ENCODE results near the gene SHROOM2. TPM values are rescaled to one million over a fixed set of nuclear protein-coding genes. Genes with fewer than 3 reads are reported as not detected.
A peak's percentile ranks its signal among the peaks of the same experiment; 100 is the strongest.

Gene SHROOM2
- total RNA-seq, 2 experiments from 2014 or later: not detected

DNA sequence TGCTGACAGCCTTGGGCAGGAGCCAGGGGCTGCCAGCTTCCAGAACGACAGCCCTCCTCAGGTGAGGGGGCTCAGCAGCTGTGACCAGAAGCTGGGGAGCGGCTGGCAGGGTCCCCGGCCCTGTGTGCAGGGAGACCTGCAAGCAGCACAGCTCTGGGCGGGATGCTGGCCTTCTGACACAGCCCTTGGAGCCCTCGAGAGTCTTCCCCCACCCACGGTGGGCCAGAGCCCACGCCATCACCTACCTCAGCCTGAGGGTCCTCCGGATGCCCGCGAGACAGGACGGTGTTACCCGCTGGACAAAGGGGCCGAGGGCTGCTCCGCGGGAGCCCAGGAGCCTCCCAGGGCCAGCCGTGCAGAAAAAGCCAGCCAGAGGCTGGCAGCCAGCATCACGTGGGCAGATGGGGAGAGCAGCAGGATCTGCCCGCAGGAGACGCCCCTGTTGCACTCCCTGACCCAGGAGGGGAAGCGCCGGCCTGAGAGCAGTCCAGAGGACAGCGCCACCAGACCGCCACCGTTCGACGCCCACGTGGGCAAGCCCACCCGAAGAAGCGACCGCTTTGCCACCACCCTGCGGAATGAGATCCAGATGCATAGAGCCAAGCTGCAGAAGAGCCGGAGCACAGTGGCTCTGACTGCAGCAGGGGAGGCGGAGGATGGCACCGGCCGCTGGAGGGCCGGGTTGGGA lies 109.1 kb downstream of the SHROOM2 start:
- intact Hi-C loops (cut with DNase I, micrococcal nuclease): no loop called here

DNA sequence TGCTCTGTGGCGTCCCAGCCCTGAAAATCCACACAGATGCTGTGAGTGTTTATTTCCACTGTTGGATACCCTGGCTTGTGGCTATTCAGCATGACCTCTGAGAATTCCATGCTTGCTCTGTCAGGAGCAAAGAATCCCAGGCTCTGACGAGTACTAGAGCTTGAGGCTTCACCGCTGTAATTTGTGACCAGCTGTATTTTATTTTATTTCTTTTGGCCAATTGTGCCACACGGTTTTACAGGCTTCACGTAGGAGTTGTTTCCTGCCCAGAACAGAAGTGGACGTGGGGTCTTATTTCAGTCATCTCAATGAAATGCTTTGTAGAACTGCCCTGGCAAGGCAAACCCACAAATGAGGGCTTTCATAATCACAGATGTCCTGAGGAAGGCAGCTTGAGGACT lies 111.5 kb downstream of the SHROOM2 start:
- CTCF ChIA-PET: interaction anchor here (0.8 kb wide), 1 partner anchor 11 kb away, joined by 3 read pairs; no protein-coding TSS in a partner anchor
- Mint-ChIP-seq H3K4me3 (no peak overlapping the region), H3K27me3 (peaks cover 12% of the 10 kb centered on the region), H3K4me1 (peaks cover 12% of the 10 kb centered on the region), H3K27ac (no peak overlapping the region), H3K36me3 (ENCODE audit: low read depth) (no peaks in the 10 kb centered on the region), H3K9me3 (ENCODE audit: low read depth) (no peaks in the 10 kb centered on the region)
- ATAC-seq (no peak), DNase-seq (no peak)
- POLR2A ChIA-PET: interaction anchor here (0.7 kb wide), 1 partner anchor 38 kb away, joined by 3 read pairs; no protein-coding TSS in a partner anchor
- intact Hi-C loops (cut with DNase I, micrococcal nuclease): no loop called here

More for the DNA sequence above, 109.1 kb downstream of the SHROOM2 start:
- Mint-ChIP-seq H3K4me3 (no peak overlapping the region), H3K36me3 (ENCODE audit: low read depth) (no peaks in the 10 kb centered on the region), H3K27ac (no peak overlapping the region), H3K27me3 (peaks cover 7% of the 10 kb centered on the region), H3K4me1 (peaks cover 10% of the 10 kb centered on the region), H3K9me3 (ENCODE audit: low read depth) (no peaks in the 10 kb centered on the region)
- DNase-seq: no peak
- CTCF ChIA-PET: no interaction called here
- POLR2A ChIA-PET: no interaction called here
- ATAC-seq: no peak

DNA sequence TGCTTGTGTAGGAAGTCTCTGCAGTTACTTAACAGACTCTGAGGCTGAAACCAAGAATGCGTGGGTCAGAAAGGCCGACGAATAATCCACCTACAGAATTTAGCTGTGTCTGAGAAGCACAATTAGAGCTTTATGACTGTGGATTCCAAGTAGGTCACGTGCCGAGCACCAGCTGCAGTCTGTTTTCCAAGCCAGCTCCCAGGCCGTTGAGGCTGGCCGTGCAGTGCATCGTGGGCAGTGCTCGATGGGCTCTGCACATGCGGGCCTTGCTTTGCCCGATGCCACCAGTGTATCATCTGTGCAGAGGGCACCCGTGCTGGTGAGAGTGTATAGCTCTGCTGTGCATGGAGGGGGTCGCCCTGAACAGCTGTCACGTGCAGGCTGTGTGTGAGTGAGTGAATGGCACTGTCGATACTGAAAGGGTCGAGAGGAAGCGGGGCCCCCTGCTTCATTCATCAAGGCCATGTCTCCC lies 113.4 kb downstream of the SHROOM2 start:
- DNase-seq: peak; percentile 35

DNA sequence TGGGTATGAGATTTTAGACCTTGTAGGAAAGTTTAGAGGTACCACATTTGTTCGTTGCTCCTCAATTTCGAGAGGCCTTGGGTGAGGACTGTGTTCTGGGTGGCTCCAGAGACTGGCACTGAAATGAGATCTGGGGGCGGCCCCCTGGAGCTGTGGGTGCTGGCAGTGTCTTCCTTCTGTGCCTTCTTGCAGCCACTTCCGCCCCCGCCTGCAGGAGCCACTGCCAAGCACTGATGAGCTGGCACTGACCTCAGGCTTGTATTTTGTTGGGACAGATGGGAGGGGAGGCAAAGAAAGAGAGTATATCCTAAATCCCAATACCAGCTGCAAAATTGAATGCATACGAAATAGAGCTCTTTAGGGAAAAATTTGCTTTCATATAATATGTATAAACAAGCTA lies 116.4 kb downstream of the SHROOM2 start:
- Mint-ChIP-seq H3K27me3 (peaks cover 14% of the 10 kb centered on the region), H3K4me1 (peaks cover 14% of the 10 kb centered on the region), H3K4me3 (no peak overlapping the region), H3K36me3 (ENCODE audit: low read depth) (no peaks in the 10 kb centered on the region), H3K27ac (no peak overlapping the region), H3K9me3 (ENCODE audit: low read depth) (no peaks in the 10 kb centered on the region)
- ChIA-PET POLR2A (no interaction called here), CTCF (no interaction called here)
- intact Hi-C loops (cut with DNase I, micrococcal nuclease): no loop called here
- ATAC-seq: no peak
- DNase-seq: no peak

More for the DNA sequence above, 113.4 kb downstream of the SHROOM2 start:
- peaks cover 13% of the 10 kb centered on the region for H3K27me3 Mint-ChIP-seq
- peak; percentile 33 for ATAC-seq
- intact Hi-C loops (cut with DNase I, micrococcal nuclease): no loop called here
- H3K9me3 Mint-ChIP-seq (ENCODE audit: low read depth): no peaks in the 10 kb centered on the region
- H3K27ac Mint-ChIP-seq: no peak overlapping the region
- CTCF ChIA-PET: interaction anchor here (2.0 kb wide), 1 partner anchor 13 kb away, joined by 4 read pairs; no protein-coding TSS in a partner anchor
- H3K4me3 Mint-ChIP-seq: no peak overlapping the region
- H3K36me3 Mint-ChIP-seq (ENCODE audit: low read depth): no peaks in the 10 kb centered on the region
- peaks cover 12% of the 10 kb centered on the region for H3K4me1 Mint-ChIP-seq
- POLR2A ChIA-PET: no interaction called here

DNA sequence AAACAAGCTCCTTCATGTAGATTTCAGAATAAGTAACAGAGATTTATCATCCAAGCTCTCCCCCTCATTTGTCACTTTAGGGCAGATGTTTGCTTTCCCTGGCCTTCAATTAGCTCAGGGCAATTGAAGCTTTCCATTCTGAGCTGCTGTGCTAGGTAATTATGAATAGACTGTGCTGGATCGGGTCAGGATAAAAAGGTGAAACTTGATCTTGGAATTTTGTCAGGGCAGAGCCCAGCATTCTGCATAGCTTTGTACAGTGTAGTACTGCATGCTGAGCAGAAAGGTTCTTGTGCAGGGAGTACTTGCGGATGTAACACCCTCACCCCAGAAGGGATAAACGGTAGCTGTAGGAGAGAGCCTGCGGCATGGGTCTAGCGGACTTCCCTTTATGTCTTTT lies 116.9 kb downstream of the SHROOM2 start:
- H3K27ac Mint-ChIP-seq: no peak overlapping the region
- DNase-seq (no peak), ATAC-seq (no peak)
- H3K4me3 Mint-ChIP-seq: no peak overlapping the region
- H3K36me3 Mint-ChIP-seq (ENCODE audit: low read depth): no peaks in the 10 kb centered on the region
- CTCF ChIA-PET: no interaction called here
- H3K9me3 Mint-ChIP-seq (ENCODE audit: low read depth): no peaks in the 10 kb centered on the region
- H3K4me1 Mint-ChIP-seq: peaks cover 14% of the 10 kb centered on the region
- POLR2A ChIA-PET: no interaction called here
- H3K27me3 Mint-ChIP-seq: peaks cover 14% of the 10 kb centered on the region
- intact Hi-C loops (cut with DNase I, micrococcal nuclease): no loop called here

DNA sequence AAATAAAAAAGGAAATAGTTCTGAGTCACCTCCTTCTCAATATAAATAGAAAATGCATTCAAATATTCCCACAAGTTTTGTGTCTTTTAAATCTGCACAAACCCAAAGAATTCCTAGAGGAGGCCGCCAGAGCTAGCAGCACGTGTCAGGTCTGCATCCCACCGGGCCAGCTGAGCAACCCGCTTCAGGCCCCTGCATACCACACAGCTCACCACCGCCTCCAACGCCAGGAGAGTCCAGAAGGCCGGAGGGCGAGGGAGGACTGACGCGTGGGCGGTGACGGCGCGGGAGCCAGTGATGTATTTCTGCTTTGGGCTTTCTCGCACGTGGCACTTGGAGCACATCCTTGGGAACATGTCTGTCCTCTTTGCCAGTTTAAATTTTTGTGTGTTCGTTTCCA lies 119.1 kb downstream of the SHROOM2 start:
- Mint-ChIP-seq H3K4me3 (no peak overlapping the region), H3K27me3 (peaks cover 10% of the 10 kb centered on the region), H3K9me3 (ENCODE audit: low read depth) (no peaks in the 10 kb centered on the region), H3K4me1 (peaks cover 4% of the 10 kb centered on the region), H3K36me3 (ENCODE audit: low read depth) (no peaks in the 10 kb centered on the region), H3K27ac (no peak overlapping the region)
- POLR2A ChIA-PET: no interaction called here
- CTCF ChIA-PET: no interaction called here
- DNase-seq (no peak), ATAC-seq (no peak)
- intact Hi-C loops (cut with DNase I, micrococcal nuclease): loop anchor here (5.0 kb wide), 1 partner anchor 37 kb away; no protein-coding TSS in a partner anchor

DNA sequence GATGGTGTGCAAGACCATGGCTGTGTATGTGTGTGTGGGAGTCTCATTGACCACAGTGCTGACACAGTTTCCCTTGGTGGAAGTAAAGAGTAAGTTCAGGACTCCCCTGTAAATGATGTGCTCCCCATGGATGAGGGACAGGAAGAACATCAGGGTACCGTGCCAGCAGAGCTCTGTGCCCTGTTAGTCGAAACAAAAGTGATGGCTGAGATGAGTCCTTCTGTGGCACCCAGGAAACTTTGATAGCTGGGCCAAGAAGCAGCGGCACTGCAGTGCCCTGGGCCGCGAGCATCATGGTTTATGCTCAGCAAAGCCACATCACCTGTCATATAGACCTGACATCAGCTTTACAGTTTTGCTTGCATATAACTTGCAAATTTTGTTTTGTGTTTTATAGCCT lies 119.5 kb downstream of the SHROOM2 start:
- POLR2A ChIA-PET: no interaction called here
- H3K9me3 Mint-ChIP-seq (ENCODE audit: low read depth): no peaks in the 10 kb centered on the region
- peak; percentile 26 for ATAC-seq
- H3K27ac Mint-ChIP-seq: no peak overlapping the region
- DNase-seq: no peak
- no peak overlapping the region for H3K4me3 Mint-ChIP-seq
- intact Hi-C loops (cut with DNase I, micrococcal nuclease): loop anchor here (5.0 kb wide), 1 partner anchor 37 kb away; no protein-coding TSS in a partner anchor
- H3K27me3 Mint-ChIP-seq: peaks cover 10% of the 10 kb centered on the region
- CTCF ChIA-PET: no interaction called here
- no peaks in the 10 kb centered on the region for H3K36me3 Mint-ChIP-seq (ENCODE audit: low read depth)
- peaks cover 1% of the 10 kb centered on the region for H3K4me1 Mint-ChIP-seq

DNA sequence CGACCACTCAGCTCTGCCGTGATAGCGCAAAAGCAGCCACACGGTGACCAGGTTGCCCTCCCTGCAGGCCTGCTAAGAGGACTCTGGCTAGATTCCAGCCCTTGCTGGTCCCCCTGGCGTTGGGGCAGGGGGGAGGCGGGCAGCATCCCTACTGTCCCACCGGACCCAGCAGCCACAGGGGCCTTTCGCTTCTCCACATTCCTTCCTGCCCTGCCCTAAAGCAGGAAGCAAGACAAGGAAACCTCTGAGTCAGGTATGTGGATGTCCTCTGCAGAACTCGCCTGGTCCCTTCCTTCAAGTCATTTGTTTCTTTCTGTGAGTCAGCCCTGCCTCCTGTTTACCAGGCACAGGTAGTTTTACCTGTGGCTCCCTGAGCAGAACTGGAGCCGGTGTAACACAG lies 120.7 kb downstream of the SHROOM2 start:
- H3K9me3 Mint-ChIP-seq (ENCODE audit: low read depth): no peaks in the 10 kb centered on the region
- CTCF ChIA-PET: no interaction called here
- no peak overlapping the region for H3K27ac Mint-ChIP-seq
- peaks cover 12% of the 10 kb centered on the region for H3K27me3 Mint-ChIP-seq
- no peaks in the 10 kb centered on the region for H3K36me3 Mint-ChIP-seq (ENCODE audit: low read depth)
- H3K4me3 Mint-ChIP-seq: no peak overlapping the region
- no peak for ATAC-seq
- no peak for DNase-seq
- intact Hi-C loops (cut with DNase I, micrococcal nuclease): loop anchor here (5.0 kb wide), 1 partner anchor 35 kb away; no protein-coding TSS in a partner anchor
- POLR2A ChIA-PET: no interaction called here
- H3K4me1 Mint-ChIP-seq: peaks cover 1% of the 10 kb centered on the region

DNA sequence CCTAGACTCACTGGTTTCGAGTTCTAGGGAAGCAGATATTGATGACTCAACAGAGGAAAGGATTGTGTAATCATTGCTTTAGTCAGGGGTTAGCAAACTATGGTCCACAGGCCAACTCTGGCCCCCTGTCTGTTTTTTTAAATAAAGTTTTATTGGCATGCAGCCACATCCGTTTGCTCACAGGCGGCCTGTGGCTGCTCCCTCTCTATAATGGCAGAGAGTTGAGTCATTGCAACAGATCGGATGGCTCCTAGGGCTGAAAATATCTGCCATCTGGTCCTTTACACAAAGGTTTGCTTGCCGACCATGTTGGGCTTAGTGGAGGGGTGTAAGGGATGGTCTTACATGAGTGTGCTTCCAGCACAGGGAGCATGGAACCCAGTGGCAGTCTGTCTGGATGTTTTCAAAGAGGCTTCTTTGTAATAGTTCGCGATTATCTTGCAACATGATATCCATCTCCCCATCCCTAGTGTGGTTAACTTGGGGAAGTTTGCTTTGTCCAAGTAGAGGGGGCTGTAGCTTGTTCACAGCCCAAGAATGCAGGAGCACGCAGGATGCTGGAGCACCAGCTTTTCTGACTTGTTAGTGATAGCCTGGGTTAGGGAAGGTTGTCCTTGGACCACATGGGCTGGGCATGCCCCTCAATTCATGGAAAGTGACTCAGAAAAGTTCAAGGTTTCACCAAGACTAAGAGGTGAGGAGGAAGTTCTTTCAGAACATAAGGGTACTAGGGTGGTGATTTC lies 121.6 kb downstream of the SHROOM2 start:
- Mint-ChIP-seq H3K4me3 (no peak overlapping the region), H3K4me1 (peaks cover 1% of the 10 kb centered on the region), H3K27me3 (peaks cover 11% of the 10 kb centered on the region), H3K36me3 (ENCODE audit: low read depth) (no peaks in the 10 kb centered on the region), H3K9me3 (ENCODE audit: low read depth) (no peaks in the 10 kb centered on the region), H3K27ac (no peak overlapping the region)
- ChIA-PET POLR2A (no interaction called here), CTCF (no interaction called here)
- DNase-seq (no peak), ATAC-seq (no peak)
- intact Hi-C loops (cut with DNase I, micrococcal nuclease): loop anchor here (5.0 kb wide), 1 partner anchor 34 kb away; no protein-coding TSS in a partner anchor

DNA sequence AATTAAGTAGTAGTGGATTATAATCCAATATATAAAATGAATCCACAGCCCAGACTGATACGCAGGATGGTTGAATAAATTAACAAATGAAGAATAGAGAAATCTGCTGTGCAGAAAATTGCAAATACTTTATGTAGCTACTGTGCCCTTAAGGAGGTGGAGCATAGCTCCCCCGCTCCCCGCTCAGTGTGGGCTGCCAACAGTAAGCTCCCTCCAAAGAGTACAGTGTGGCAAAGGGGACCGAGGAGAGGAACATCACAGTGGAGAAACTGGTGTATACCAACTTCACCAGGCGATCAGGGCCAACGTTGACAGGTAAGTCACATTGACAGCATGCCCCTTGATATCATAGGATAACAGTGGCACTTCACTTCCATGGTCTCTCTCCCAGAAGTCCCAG lies 123.0 kb downstream of the SHROOM2 start:
- ATAC-seq: no peak
- Mint-ChIP-seq H3K27me3 (peaks cover 15% of the 10 kb centered on the region), H3K36me3 (ENCODE audit: low read depth) (no peaks in the 10 kb centered on the region), H3K27ac (no peak overlapping the region), H3K4me1 (peaks cover 1% of the 10 kb centered on the region), H3K4me3 (no peak overlapping the region), H3K9me3 (ENCODE audit: low read depth) (no peaks in the 10 kb centered on the region)
- POLR2A ChIA-PET: no interaction called here
- intact Hi-C loops (cut with DNase I, micrococcal nuclease): loop anchor here (5.0 kb wide), 1 partner anchor 33 kb away; no protein-coding TSS in a partner anchor
- no peak for DNase-seq
- CTCF ChIA-PET: no interaction called here

DNA sequence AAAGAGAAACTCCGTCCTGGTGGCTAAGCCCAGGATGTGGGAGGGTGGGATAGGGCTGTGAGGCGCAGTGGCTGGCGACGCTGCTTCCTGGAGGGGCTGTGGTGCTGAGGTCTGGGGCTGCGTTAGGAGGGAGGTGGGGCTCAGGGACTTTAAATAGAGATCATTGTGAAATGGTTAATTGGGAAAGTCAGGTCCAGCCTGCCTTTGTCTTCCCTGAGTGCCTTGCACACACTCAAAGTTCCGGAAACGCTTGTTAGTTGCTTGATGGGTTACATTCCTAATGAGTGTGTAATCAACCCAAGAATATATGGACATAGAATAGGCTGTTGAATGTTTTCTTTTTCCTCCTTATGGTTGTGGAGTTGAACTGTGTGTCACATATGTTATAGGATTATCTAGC lies 125.3 kb downstream of the SHROOM2 start:
- no peaks in the 10 kb centered on the region for H3K9me3 Mint-ChIP-seq (ENCODE audit: low read depth)
- intact Hi-C loops (cut with DNase I, micrococcal nuclease): no loop called here
- H3K27ac Mint-ChIP-seq: no peak overlapping the region
- H3K4me1 Mint-ChIP-seq: no peaks in the 10 kb centered on the region
- CTCF ChIA-PET: no interaction called here
- DNase-seq (no peak), ATAC-seq (no peak)
- POLR2A ChIA-PET: no interaction called here
- H3K4me3 Mint-ChIP-seq: no peak overlapping the region
- H3K36me3 Mint-ChIP-seq (ENCODE audit: low read depth): no peaks in the 10 kb centered on the region
- peaks cover 17% of the 10 kb centered on the region for H3K27me3 Mint-ChIP-seq

Data from activated CD4-positive, alpha-beta T cell treated with anti-CD3 and anti-CD28 coated beads for 36 hours (primary cell).